Neural crest cell (in vitro differentiated cells): ENCODE results near the gene TSPAN14. TPM values are rescaled to one million over a fixed set of nuclear protein-coding genes. Genes with fewer than 3 reads are reported as not detected.
A peak's percentile ranks its signal among the peaks of the same experiment; 100 is the strongest.

Experiments used
- DNase-seq: peaks from one replicate; pipeline ENCODE4 v3.0.0; 2021; ENCODE audit warnings: low read depth, mixed read lengths, low spot score
- H3K27ac Mint-ChIP-seq: one replicate; pipeline ENCODE4 v1.8.0; 2021; ENCODE audit warnings: mild to moderate bottlenecking, mixed read lengths; ENCODE audit not compliant: unreplicated experiment
- H3K27me3 Mint-ChIP-seq: 2 replicates; pipeline ENCODE4 v1.8.0; 2021; ENCODE audit warnings: low read depth, mild to moderate bottlenecking, mixed read lengths
- H3K36me3 Mint-ChIP-seq: 2 replicates; pipeline ENCODE4 v1.8.0; 2021; ENCODE audit warnings: low read depth, mild to moderate bottlenecking, mixed read lengths
- H3K4me1 Mint-ChIP-seq: 2 replicates; pipeline ENCODE4 v1.8.0; 2021; ENCODE audit warnings: mixed read lengths
- H3K4me3 Mint-ChIP-seq: one replicate; pipeline ENCODE4 v1.8.0; 2021; ENCODE audit warnings: mild to moderate bottlenecking, mixed read lengths
- H3K9me3 Mint-ChIP-seq: 2 replicates; pipeline ENCODE4 v1.8.0; 2021; ENCODE audit warnings: mixed read lengths
- CTCF ChIP-seq: fragments of 200-600 bp; sonication (generic); conservative IDR thresholded peaks from 2 replicates; pipeline ENCODE4 v1.5.0; 2021; ENCODE audit warnings: antibody characterized with exemption, mild to moderate bottlenecking
- total RNA-seq: library from RNA; stranded (reverse); gene quantifications from 2 replicates; pipeline ENCODE4 v1.2.1, GENCODE V29; 2021

The TSPAN14 gene
- total RNA-seq, 1 donor from 2014 or later: 140 TPM

GRCh38 chr10:80441831-80442230 is 12.3 kb upstream of the TSPAN14 start:
- Mint-ChIP-seq H3K36me3 (no peaks in the 10 kb centered on the region), H3K9me3 (no peaks in the 10 kb centered on the region), H3K4me3 (no peak overlapping the region), H3K27me3 (no peaks in the 10 kb centered on the region), H3K4me1 (peaks cover 24% of the 10 kb centered on the region), H3K27ac (no peak overlapping the region)
- no peak for TF ChIP-seq CTCF
- no peak for DNase-seq

GRCh38 chr10:80442879-80443278 is 11.2 kb upstream of the TSPAN14 start:
- peaks cover 30% of the 10 kb centered on the region for H3K4me1 Mint-ChIP-seq
- no peaks in the 10 kb centered on the region for H3K27me3 Mint-ChIP-seq
- TF ChIP-seq CTCF: no peak
- no peak for DNase-seq
- no peaks in the 10 kb centered on the region for H3K9me3 Mint-ChIP-seq
- H3K36me3 Mint-ChIP-seq: no peaks in the 10 kb centered on the region
- no peak overlapping the region for H3K4me3 Mint-ChIP-seq
- no peak overlapping the region for H3K27ac Mint-ChIP-seq

GRCh38 chr10:80443531-80443974 is 10.6 kb upstream of the TSPAN14 start:
- TF ChIP-seq CTCF: peak; percentile 39
- H3K27me3 Mint-ChIP-seq: no peaks in the 10 kb centered on the region
- H3K4me3 Mint-ChIP-seq: peak overlapping the region; percentile 37
- no peak for DNase-seq
- peaks cover 36% of the 10 kb centered on the region for H3K4me1 Mint-ChIP-seq
- H3K27ac Mint-ChIP-seq: peak overlapping the region; percentile 47
- H3K9me3 Mint-ChIP-seq: no peaks in the 10 kb centered on the region
- no peaks in the 10 kb centered on the region for H3K36me3 Mint-ChIP-seq

- no peaks in the 10 kb centered on the region for H3K36me3 Mint-ChIP-seq
- no peak for TF ChIP-seq CTCF
- H3K4me1 Mint-ChIP-seq: peaks cover 38% of the 10 kb centered on the region
- no peaks in the 10 kb centered on the region for H3K9me3 Mint-ChIP-seq
- H3K4me3 Mint-ChIP-seq: peak overlapping the region; percentile 7
- peak overlapping the region; percentile 59 for H3K27ac Mint-ChIP-seq
- no peaks in the 10 kb centered on the region for H3K27me3 Mint-ChIP-seq
- no peak for DNase-seq
These were observed 10.0 kb upstream of the TSPAN14 start for GRCh38 chr10:80444124-80444523.

- DNase-seq: no peak
- Mint-ChIP-seq H3K4me3 (peak overlapping the region; percentile 7), H3K27ac (peak overlapping the region; percentile 59), H3K9me3 (no peaks in the 10 kb centered on the region), H3K36me3 (no peaks in the 10 kb centered on the region), H3K27me3 (no peaks in the 10 kb centered on the region), H3K4me1 (peaks cover 42% of the 10 kb centered on the region)
- TF ChIP-seq CTCF: peak; percentile 67
These were observed 9.3 kb upstream of the TSPAN14 start for GRCh38 chr10:80444646-80445319.
